Neutrophil (primary cell): ENCODE measurements around the gene KIF4B.
"Not testable (repeated sequence)": the region's sequence is repeated elsewhere in the genome, so short reads cannot be mapped to it uniquely, and the experiment has no call there.

Experiments
- H3K27ac ChIP-seq: fragments of 200-600 bp; sonication (generic); 2 replicates; pipeline ENCODE4 v1.5.1; 2016; ENCODE audit warnings: mild to moderate bottlenecking, moderate library complexity
- H3K27me3 ChIP-seq: fragments of 200-600 bp; sonication (generic); 2 replicates; pipeline ENCODE4 v1.6.0; 2016; ENCODE audit warnings: mild to moderate bottlenecking
- H3K36me3 ChIP-seq: fragments of 200-600 bp; sonication (generic); 2 replicates; pipeline ENCODE4 v1.5.1; 2017
- H3K4me1 ChIP-seq, 2 experiments: fragments of 200-600 bp in 1 of 2; sonication (generic) in 1 of 2; 1 replicate in 1 of 2; 2 replicates in 1 of 2; pipeline versions ENCODE4 v1.5.1 to v1.6.1; 2013 to 2016; ENCODE audit warnings: low read depth in 1 of 2, low read length in 1 of 2, mild to moderate bottlenecking in 1 of 2, moderate library complexity in 1 of 2; ENCODE audit not compliant: control insufficient read depth in 1 of 2, insufficient read depth in 1 of 2
- H3K4me3 ChIP-seq, 2 experiments: fragments of 200-600 bp in 1 of 2; sonication (generic) in 1 of 2; 1 replicate in 1 of 2; 2 replicates in 1 of 2; pipeline ENCODE4 v1.5.1; 2013 to 2016; ENCODE audit warnings: low read depth in 1 of 2, low read length in 1 of 2, mild to moderate bottlenecking in 1 of 2, moderate library complexity in 1 of 2
- H3K9me3 ChIP-seq: fragments of 200-600 bp; sonication (generic); 2 replicates; pipeline ENCODE4 v1.5.1; 2016
- CTCF ChIP-seq: fragments of 200-600 bp; sonication (generic); IDR thresholded peaks from 2 replicates; pipeline ENCODE4 v1.5.1; 2016; ENCODE audit warnings: antibody characterized with exemption

KIF4B gene

DNA sequence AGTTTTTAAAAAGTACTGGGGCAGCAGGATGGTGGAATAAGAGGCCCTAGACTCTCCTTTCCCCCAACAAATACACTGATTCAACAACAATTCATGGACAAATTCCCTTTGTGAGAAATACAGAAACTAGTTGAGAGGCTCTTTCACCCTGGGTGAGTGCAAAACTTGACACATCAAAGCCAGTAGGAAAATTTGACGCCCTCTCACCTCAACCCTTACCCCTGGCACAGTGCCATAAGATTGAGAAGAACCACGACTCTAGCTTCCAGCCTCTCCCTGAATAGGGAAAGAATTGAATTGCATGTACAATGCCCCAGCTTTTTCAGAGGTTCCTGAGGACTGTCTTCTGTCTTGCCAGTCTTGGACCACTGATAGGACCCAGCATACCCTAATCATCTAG is 12.3 kb downstream of the KIF4B start:
- H3K36me3 ChIP-seq: no peaks in the 10 kb centered on the region
- H3K27me3 ChIP-seq: no peaks in the 10 kb centered on the region
- no peaks in the 10 kb centered on the region for H3K4me1 ChIP-seq
- no peaks in the 10 kb centered on the region for H3K9me3 ChIP-seq
- no peak overlapping the region for H3K4me3 ChIP-seq
- no peak for TF ChIP-seq CTCF
- no peak overlapping the region for H3K27ac ChIP-seq

DNA sequence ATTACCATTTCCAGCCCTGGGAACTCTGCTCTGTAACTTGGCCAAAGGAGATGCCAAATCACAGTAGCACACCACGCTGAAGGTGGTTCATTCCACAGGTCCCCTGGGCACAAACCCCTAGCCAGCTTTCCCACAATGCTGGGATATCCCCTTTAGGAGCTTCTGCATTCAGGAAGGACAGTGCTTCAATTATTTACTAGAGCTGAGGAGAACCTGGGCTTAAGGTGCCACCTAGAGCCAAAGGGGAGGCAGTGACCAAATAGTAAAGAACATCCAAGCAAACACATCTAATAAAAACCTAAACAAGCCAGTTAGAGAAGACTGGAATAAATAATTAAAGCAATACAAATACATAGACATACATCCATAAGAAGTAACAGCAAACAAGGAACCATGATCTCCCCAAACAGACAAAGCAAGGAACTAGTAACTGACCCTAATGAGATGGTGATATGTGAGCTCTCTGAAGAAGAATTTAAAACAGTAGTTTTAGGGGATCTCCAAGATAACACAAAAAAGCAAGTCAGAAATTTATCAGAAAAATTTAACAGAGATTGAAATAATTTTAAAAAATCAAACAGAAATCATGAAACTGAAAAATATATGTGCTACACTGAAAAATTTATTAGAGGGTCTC is 14.6 kb downstream of the KIF4B start:
- Histone ChIP-seq H3K9me3 (no peaks in the 10 kb centered on the region), H3K4me1 (no peaks in the 10 kb centered on the region), H3K4me3 (no peak overlapping the region), H3K36me3 (no peaks in the 10 kb centered on the region), H3K27ac (no peak overlapping the region), H3K27me3 (no peaks in the 10 kb centered on the region)
- no peak for TF ChIP-seq CTCF

GRCh38 chr5:155029240-155029639 is 15.7 kb downstream of the KIF4B start:
- H3K36me3 ChIP-seq: no peaks in the 10 kb centered on the region
- no peak overlapping the region for H3K4me3 ChIP-seq
- no peaks in the 10 kb centered on the region for H3K27me3 ChIP-seq
- H3K9me3 ChIP-seq: no peaks in the 10 kb centered on the region
- H3K4me1 ChIP-seq: no peaks in the 10 kb centered on the region
- TF ChIP-seq CTCF: no peak
- no peak overlapping the region for H3K27ac ChIP-seq

- H3K9me3 ChIP-seq, H3K4me3 ChIP-seq, H3K27ac ChIP-seq, H3K36me3 ChIP-seq, H3K4me1 ChIP-seq, H3K27me3 ChIP-seq: not testable (repeated sequence)
Observed at GRCh38 chr5:155034145-155034744, 20.7 kb downstream of the KIF4B start.

DNA sequence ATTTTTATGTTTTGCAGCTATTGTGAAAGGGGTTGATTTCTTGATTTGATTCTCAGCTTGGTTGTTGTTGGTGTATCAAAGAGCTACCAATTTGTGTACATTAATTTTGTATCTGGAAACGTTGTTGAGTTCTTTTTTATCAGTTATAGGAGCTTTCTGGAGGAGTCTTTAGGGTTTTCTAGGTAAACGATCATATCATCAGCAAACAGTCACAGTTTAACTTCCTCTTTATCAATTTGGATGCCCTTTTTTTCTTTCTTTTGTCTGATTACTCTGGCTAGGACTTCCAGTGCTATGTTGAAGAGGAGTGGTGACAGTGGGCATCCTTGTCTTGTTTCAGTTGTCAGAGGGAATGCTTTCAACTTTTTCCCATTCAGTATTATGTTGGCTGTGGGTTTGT is 21.5 kb downstream of the KIF4B start:
- H3K36me3 ChIP-seq, H3K27ac ChIP-seq, H3K9me3 ChIP-seq, H3K4me3 ChIP-seq, H3K27me3 ChIP-seq, H3K4me1 ChIP-seq: not testable (repeated sequence)

- Histone ChIP-seq H3K27ac (no peak overlapping the region), H3K4me3 (no peak overlapping the region), H3K36me3 (no peaks in the 10 kb centered on the region), H3K4me1 (no peaks in the 10 kb centered on the region), H3K27me3 (no peaks in the 10 kb centered on the region), H3K9me3 (no peaks in the 10 kb centered on the region)
- TF ChIP-seq CTCF: no peak
Observed at GRCh38 chr5:155040984-155041653, 27.6 kb downstream of the KIF4B start.
